Tibial nerve (tissue), 4 donors: ENCODE results near the gene PKN2. TPM values are rescaled to one million over a fixed set of nuclear protein-coding genes. Genes with fewer than 3 reads are reported as not detected.

Experiments
- DNase-seq, 2 donors: peaks; one replicate each; pipeline ENCODE4 v3.0.0-alpha.2; 2019; ENCODE audit warnings: low spot score in 2 of 2
- H3K27ac ChIP-seq, 4 donors: fragments of 200-600 bp; sonication (generic) in 3 of 4; one replicate each; pipeline ENCODE4 v1.5.1; 2017 to 2019; ENCODE audit warnings: mild to moderate bottlenecking in 1 of 4
- H3K27me3 ChIP-seq, 2 donors: fragments of 200-600 bp; sonication (generic) in 1 of 2; one replicate each; pipeline versions ENCODE4 v1.5.1 to v1.6.0; 2017 to 2019
- H3K36me3 ChIP-seq, 3 donors: fragments of 200-600 bp; sonication (generic); one replicate each; pipeline ENCODE4 v1.5.1; 2018 to 2019
- H3K4me1 ChIP-seq, 4 donors: fragments of 200-600 bp; sonication (generic) in 3 of 4; one replicate each; pipeline ENCODE4 v1.5.1; 2017 to 2019
- H3K4me3 ChIP-seq, 4 donors: fragments of 200-600 bp; sonication (generic) in 3 of 4; one replicate each; pipeline ENCODE4 v1.5.1; 2017 to 2019; ENCODE audit warnings: mild to moderate bottlenecking in 1 of 4, moderate library complexity in 1 of 4
- H3K9me3 ChIP-seq, 4 donors: fragments of 200-600 bp; sonication (generic) in 3 of 4; one replicate each; pipeline ENCODE4 v1.5.1; 2017 to 2019
- EP300 ChIP-seq, 2 donors: sonication (generic); formaldehyde crosslinking; IDR thresholded peaks; one replicate each; pipeline ENCODE4 v1.6.1; 2017; ENCODE audit warnings: antibody characterized with exemption in 2 of 2, mild to moderate bottlenecking in 1 of 2
- POLR2A ChIP-seq, 2 donors: fragments of 450-650 bp; IDR thresholded peaks; one replicate each; pipeline ENCODE4 v1.6.1; 2017; ENCODE audit warnings: antibody characterized with exemption in 2 of 2, mild to moderate bottlenecking in 2 of 2, moderate library complexity in 2 of 2
- WGBS, 2 donors: methylation state at CpG; one replicate each; pipeline ENCODE4 v1.1.5; 2018; 5-methylcytosine and 5-hydroxymethylcytosine counted together
- total RNA-seq, 4 donors: library from RNA; depleted of rRNA; stranded (reverse); fragments of >200 nt; gene quantifications; one replicate each; pipeline ENCODE4 v1.1.0, GENCODE V29; 2016
- TF ChIP-seq, protein P1 (sequence below), 5 experiments: fragments of 200-600 bp in 3 of 5; fragments of 450-650 bp in 2 of 5; sonication (generic) in 3 of 5; IDR thresholded peaks; one replicate each; pipeline ENCODE4 v1.5.1; 2016 to 2019; ENCODE audit warnings: antibody characterized with exemption in 5 of 5, mild to moderate bottlenecking in 3 of 5, moderate library complexity in 2 of 5

Gene PKN2
- 10 to 100 TPM; 36.3 to 65.9 (median 50.1) TPM for total RNA-seq

DNA sequence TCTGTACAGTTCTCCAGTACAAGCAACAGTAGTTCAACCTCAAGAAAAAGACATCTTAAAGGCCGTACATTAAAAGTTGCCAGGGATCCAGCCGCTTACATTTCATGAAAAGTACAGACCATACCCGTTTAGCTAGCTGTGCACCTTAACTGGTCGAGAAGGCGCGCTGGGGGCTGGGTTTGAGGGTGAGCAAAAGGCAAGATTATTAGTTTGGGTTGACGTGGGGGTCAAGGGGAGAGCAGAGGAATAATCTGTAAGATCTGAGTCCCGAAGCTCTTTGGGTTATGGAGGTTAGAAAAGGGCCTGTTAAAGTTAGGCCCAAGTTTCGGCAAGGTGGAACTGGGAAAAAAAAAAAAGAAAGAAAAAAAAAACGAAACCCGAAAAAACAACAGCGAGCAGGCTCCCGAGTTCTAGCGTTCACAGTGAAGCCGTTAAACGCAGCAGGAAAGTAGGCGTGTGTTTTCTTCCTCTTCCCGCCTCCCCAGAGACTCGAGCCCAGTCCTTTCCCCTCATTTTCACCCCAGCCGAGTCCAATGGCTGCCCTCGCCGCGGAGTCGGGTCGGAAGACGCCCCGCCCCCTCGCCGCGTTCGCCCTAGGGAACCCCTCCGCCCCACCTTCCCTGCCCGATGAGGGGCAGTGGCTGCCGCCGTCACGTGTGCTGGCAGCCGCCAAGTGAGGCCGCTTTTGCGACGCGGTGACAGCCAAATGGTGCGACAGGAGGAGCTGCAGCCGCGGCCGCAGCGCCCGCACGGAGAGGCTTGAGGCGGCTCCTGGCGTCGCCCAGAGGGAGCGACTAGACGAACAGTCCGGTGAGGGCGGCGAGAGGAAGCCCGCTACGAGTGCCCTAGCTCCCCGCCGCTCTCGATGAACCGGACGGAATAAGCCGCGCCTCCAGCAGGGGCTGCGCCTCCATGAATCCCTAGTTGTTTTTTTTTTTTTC, at the start of gene PKN2:
PKN2 (plus strand) TSS at position 733 of the 941 bp plus-strand sequence. CDS start 308 bp downstream, outside the sequence.
- WGBS, 2 donors: 0% methylated on average over 66 of the region's 66 CpGs
- Histone ChIP-seq H3K9me3 (no peaks in the 10 kb centered on the region), H3K4me1 (peaks cover 0 to 49% (median 19%) of the 10 kb centered on the region in 4 donors), H3K27ac (peak within 1 kb of the TSS; percentile 83 to 96 (median 92)), H3K27me3 (no peaks in the 10 kb centered on the region), H3K4me3 (peak within 1 kb of the TSS; percentile 75 to 95 (median 82)), H3K36me3 (no peaks in the 10 kb centered on the region)
- DNase-seq: peak; percentile 91 to 94
- TF ChIP-seq EP300 (IDR thresholded peaks at IDR 0.05): peak; percentile 56 to 99
- TF ChIP-seq POLR2A (IDR thresholded peaks at IDR 0.05): peak; percentile 62 to 83
- TF ChIP-seq, protein P1, sequence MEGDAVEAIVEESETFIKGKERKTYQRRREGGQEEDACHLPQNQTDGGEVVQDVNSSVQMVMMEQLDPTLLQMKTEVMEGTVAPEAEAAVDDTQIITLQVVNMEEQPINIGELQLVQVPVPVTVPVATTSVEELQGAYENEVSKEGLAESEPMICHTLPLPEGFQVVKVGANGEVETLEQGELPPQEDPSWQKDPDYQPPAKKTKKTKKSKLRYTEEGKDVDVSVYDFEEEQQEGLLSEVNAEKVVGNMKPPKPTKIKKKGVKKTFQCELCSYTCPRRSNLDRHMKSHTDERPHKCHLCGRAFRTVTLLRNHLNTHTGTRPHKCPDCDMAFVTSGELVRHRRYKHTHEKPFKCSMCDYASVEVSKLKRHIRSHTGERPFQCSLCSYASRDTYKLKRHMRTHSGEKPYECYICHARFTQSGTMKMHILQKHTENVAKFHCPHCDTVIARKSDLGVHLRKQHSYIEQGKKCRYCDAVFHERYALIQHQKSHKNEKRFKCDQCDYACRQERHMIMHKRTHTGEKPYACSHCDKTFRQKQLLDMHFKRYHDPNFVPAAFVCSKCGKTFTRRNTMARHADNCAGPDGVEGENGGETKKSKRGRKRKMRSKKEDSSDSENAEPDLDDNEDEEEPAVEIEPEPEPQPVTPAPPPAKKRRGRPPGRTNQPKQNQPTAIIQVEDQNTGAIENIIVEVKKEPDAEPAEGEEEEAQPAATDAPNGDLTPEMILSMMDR (IDR thresholded peaks at IDR 0.05): peak; percentile 20 to 80 (median 38)

DNA sequence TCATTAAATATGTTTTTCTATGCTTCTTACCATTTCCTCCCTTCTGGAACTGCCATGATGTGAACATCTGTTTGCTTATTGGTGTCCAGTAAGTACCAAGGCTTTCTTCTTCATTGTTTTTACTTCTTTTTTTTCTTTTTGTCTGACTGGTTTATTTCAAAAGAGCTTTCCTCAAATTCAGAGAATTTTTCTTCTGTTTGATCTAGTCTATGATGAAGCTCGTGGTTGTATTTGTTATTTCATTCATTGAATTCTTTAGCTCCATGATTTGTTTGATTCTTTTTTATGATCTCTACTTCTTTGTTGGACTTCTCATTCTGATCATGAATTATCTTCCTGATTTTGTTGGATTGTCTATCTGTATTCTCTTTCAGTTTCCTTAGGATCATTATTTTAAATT, 49.5 kb upstream of the PKN2 start:
- H3K4me1 ChIP-seq: no peaks in the 10 kb centered on the region
- DNase-seq: no peak
- no peak overlapping the region for H3K27ac ChIP-seq
- H3K9me3 ChIP-seq: peaks cover 0 to 38% (median 3%) of the 10 kb centered on the region in 4 donors
- TF ChIP-seq, protein P1 (IDR thresholded peaks at IDR 0.05): no peak
- TF ChIP-seq POLR2A (IDR thresholded peaks at IDR 0.05) (no peak), EP300 (IDR thresholded peaks at IDR 0.05) (no peak)
- no peak overlapping the region for H3K4me3 ChIP-seq
- no peaks in the 10 kb centered on the region for H3K36me3 ChIP-seq
- WGBS, 2 donors: 71 to 88% methylated on average over 1 of the region's 1 CpG
- H3K27me3 ChIP-seq: no peaks in the 10 kb centered on the region

DNA sequence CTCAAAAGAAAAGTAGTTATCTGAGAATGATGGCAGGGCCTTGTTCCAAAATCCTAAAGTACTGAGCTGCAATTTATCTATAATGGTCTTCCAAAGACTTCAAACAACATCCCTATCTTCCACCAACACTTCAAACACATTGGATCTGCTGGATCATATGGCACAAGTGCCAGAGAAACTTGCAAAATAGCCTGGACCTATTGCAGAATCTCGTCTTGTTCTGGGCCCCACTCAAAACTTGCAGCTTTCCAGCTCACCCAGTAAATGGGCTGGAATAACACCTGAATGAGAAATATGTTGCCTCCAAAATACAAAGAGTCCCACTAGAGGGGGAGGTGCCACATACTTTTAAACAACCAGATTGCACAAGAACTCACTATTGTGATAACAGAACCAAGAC, 44.0 kb upstream of the PKN2 start:
- Histone ChIP-seq H3K4me3 (no peak overlapping the region), H3K27me3 (no peaks in the 10 kb centered on the region), H3K4me1 (no peaks in the 10 kb centered on the region), H3K36me3 (no peaks in the 10 kb centered on the region), H3K9me3 (peaks cover 0 to 19% (median 2%) of the 10 kb centered on the region in 4 donors), H3K27ac (no peak overlapping the region)
- 80 to 83% methylated on average over 1 of the region's 1 CpG for WGBS, 2 donors
- TF ChIP-seq, protein P1 (IDR thresholded peaks at IDR 0.05): no peak
- TF ChIP-seq POLR2A (IDR thresholded peaks at IDR 0.05) (no peak), EP300 (IDR thresholded peaks at IDR 0.05) (no peak)
- DNase-seq: no peak

DNA sequence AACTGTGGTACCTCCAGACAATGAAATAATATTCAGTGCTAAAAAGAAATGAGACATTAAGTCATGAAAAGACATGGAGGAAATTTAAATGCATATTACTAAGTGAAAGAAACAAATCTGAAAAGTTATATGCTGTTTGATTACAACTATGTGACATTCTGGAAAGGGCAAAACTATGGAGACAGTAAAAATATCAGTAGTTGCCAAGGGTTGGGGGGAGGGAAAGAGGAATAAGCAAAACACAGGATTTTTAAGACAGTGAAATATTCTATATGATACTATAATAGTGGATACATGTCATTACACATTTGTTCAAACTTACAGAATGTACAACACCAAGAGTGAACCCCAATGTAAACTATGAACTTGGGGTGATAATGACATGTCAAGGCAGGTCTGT, 38.2 kb upstream of the PKN2 start:
- no peak overlapping the region for H3K27ac ChIP-seq
- DNase-seq: no peak
- H3K9me3 ChIP-seq: no peaks in the 10 kb centered on the region
- H3K36me3 ChIP-seq: no peaks in the 10 kb centered on the region
- H3K27me3 ChIP-seq: no peaks in the 10 kb centered on the region
- no peaks in the 10 kb centered on the region for H3K4me1 ChIP-seq
- H3K4me3 ChIP-seq: no peak overlapping the region
- no peak for TF ChIP-seq EP300 (IDR thresholded peaks at IDR 0.05)
- TF ChIP-seq, protein P1 (IDR thresholded peaks at IDR 0.05): no peak
- no peak for TF ChIP-seq POLR2A (IDR thresholded peaks at IDR 0.05)
